Measurements from ENCODE around the gene CFAP54. TPM values are rescaled to one million over a fixed set of nuclear protein-coding genes. Genes with fewer than 3 reads are reported as not detected.
A peak's percentile ranks its signal among the peaks of the same experiment; 100 is the strongest.

Gene CFAP54
- total RNA-seq, 1 experiment from 2014 or later, result not detected

GRCh38 chr12:96770219-96771102 lies 281.1 kb downstream of the CFAP54 start:
- no peaks in the 10 kb centered on the region for H3K9me2 ChIP-seq (replicated peaks; ENCODE audit: insufficient read depth, low read length)
- no peak overlapping the region for H3K27ac ChIP-seq (ENCODE audit: low read length)
- H3K9ac ChIP-seq (ENCODE audit: low read length), result no peak overlapping the region
- H3K9me3 ChIP-seq (ENCODE audit: low read length), result no peaks in the 10 kb centered on the region
- no peaks in the 10 kb centered on the region for H4K20me1 ChIP-seq (ENCODE audit: insufficient read depth, low read depth, low read length)
- H3K79me2 ChIP-seq (ENCODE audit: low read length), result no peaks in the 10 kb centered on the region
- no peaks in the 10 kb centered on the region for H3K27me3 ChIP-seq (ENCODE audit: low read length)
- H3K36me3 ChIP-seq (ENCODE audit: insufficient read depth, low read length), result no peaks in the 10 kb centered on the region
- no peak overlapping the region for H3K4me2 ChIP-seq (ENCODE audit: low read depth, low read length, poor library complexity, severe bottlenecking)
- no peak overlapping the region for H2AFZ ChIP-seq (ENCODE audit: low read length)
- no peak for DNase-seq
- H3K4me3 ChIP-seq (ENCODE audit: low read length), result no peak overlapping the region
- no peaks in the 10 kb centered on the region for H3K4me1 ChIP-seq (ENCODE audit: low read length)

- no peaks in the 10 kb centered on the region for H3K9me3 ChIP-seq (ENCODE audit: low read length)
- H3K4me1 ChIP-seq (ENCODE audit: low read length), result no peaks in the 10 kb centered on the region
- H3K27me3 ChIP-seq (ENCODE audit: low read length), result no peaks in the 10 kb centered on the region
- H3K36me3 ChIP-seq (ENCODE audit: insufficient read depth, low read length), result no peaks in the 10 kb centered on the region
- no peak overlapping the region for H2AFZ ChIP-seq (ENCODE audit: low read length)
- H3K79me2 ChIP-seq (ENCODE audit: low read length), result no peaks in the 10 kb centered on the region
- H3K9me2 ChIP-seq (replicated peaks; ENCODE audit: insufficient read depth, low read length), result no peaks in the 10 kb centered on the region
- H3K27ac ChIP-seq (ENCODE audit: low read length), result no peak overlapping the region
- no peak overlapping the region for H3K4me2 ChIP-seq (ENCODE audit: low read depth, low read length, poor library complexity, severe bottlenecking)
- H4K20me1 ChIP-seq (ENCODE audit: insufficient read depth, low read depth, low read length), result no peaks in the 10 kb centered on the region
- no peak overlapping the region for H3K9ac ChIP-seq (ENCODE audit: low read length)
- DNase-seq, result no peak
- no peak overlapping the region for H3K4me3 ChIP-seq (ENCODE audit: low read length)
Observed at GRCh38 chr12:96773031-96773430, 283.7 kb downstream of the CFAP54 start.

GRCh38 chr12:96774496-96775256 lies 285.3 kb downstream of the CFAP54 start:
- H3K4me3 ChIP-seq (ENCODE audit: low read length), result no peak overlapping the region
- no peak overlapping the region for H3K9ac ChIP-seq (ENCODE audit: low read length)
- H3K27ac ChIP-seq (ENCODE audit: low read length), result no peak overlapping the region
- DNase-seq, result no peak
- H4K20me1 ChIP-seq (ENCODE audit: insufficient read depth, low read depth, low read length), result no peaks in the 10 kb centered on the region
- no peaks in the 10 kb centered on the region for H3K79me2 ChIP-seq (ENCODE audit: low read length)
- no peaks in the 10 kb centered on the region for H3K4me1 ChIP-seq (ENCODE audit: low read length)
- H3K4me2 ChIP-seq (ENCODE audit: low read depth, low read length, poor library complexity, severe bottlenecking), result no peak overlapping the region
- no peaks in the 10 kb centered on the region for H3K9me3 ChIP-seq (ENCODE audit: low read length)
- H3K9me2 ChIP-seq (replicated peaks; ENCODE audit: insufficient read depth, low read length), result no peaks in the 10 kb centered on the region
- no peaks in the 10 kb centered on the region for H3K27me3 ChIP-seq (ENCODE audit: low read length)
- H2AFZ ChIP-seq (ENCODE audit: low read length), result no peak overlapping the region
- no peaks in the 10 kb centered on the region for H3K36me3 ChIP-seq (ENCODE audit: insufficient read depth, low read length)

- Histone ChIP-seq H3K9me2 (replicated peaks; ENCODE audit: insufficient read depth, low read length) (no peaks in the 10 kb centered on the region), H2AFZ (ENCODE audit: low read length) (no peak overlapping the region), H3K4me3 (ENCODE audit: low read length) (no peak overlapping the region), H3K36me3 (ENCODE audit: insufficient read depth, low read length) (no peaks in the 10 kb centered on the region), H3K27ac (ENCODE audit: low read length) (no peak overlapping the region), H3K27me3 (ENCODE audit: low read length) (no peaks in the 10 kb centered on the region), H4K20me1 (ENCODE audit: insufficient read depth, low read depth, low read length) (no peaks in the 10 kb centered on the region), H3K79me2 (ENCODE audit: low read length) (no peaks in the 10 kb centered on the region), H3K9me3 (ENCODE audit: low read length) (no peaks in the 10 kb centered on the region), H3K4me1 (ENCODE audit: low read length) (no peaks in the 10 kb centered on the region), H3K9ac (ENCODE audit: low read length) (no peak overlapping the region), H3K4me2 (ENCODE audit: low read depth, low read length, poor library complexity, severe bottlenecking) (no peak overlapping the region)
- no peak for DNase-seq
Observed at GRCh38 chr12:96776908-96777307, 287.5 kb downstream of the CFAP54 start.

GRCh38 chr12:96780330-96780729 lies 291.0 kb downstream of the CFAP54 start:
- Histone ChIP-seq H3K36me3 (ENCODE audit: insufficient read depth, low read length) (no peaks in the 10 kb centered on the region), H2AFZ (ENCODE audit: low read length) (no peak overlapping the region), H3K9me3 (ENCODE audit: low read length) (no peaks in the 10 kb centered on the region), H3K4me2 (ENCODE audit: low read depth, low read length, poor library complexity, severe bottlenecking) (no peak overlapping the region), H3K9me2 (replicated peaks; ENCODE audit: insufficient read depth, low read length) (no peaks in the 10 kb centered on the region), H3K79me2 (ENCODE audit: low read length) (no peaks in the 10 kb centered on the region), H3K4me1 (ENCODE audit: low read length) (no peaks in the 10 kb centered on the region), H3K4me3 (ENCODE audit: low read length) (no peak overlapping the region), H3K27ac (ENCODE audit: low read length) (no peak overlapping the region), H3K9ac (ENCODE audit: low read length) (no peak overlapping the region), H4K20me1 (ENCODE audit: insufficient read depth, low read depth, low read length) (no peaks in the 10 kb centered on the region), H3K27me3 (ENCODE audit: low read length) (no peaks in the 10 kb centered on the region)
- no peak for DNase-seq

- Histone ChIP-seq H4K20me1 (ENCODE audit: insufficient read depth, low read depth, low read length) (no peaks in the 10 kb centered on the region), H3K4me3 (ENCODE audit: low read length) (no peak overlapping the region), H3K9me3 (ENCODE audit: low read length) (no peaks in the 10 kb centered on the region), H3K27me3 (ENCODE audit: low read length) (no peaks in the 10 kb centered on the region), H3K9me2 (replicated peaks; ENCODE audit: insufficient read depth, low read length) (no peaks in the 10 kb centered on the region), H3K27ac (ENCODE audit: low read length) (no peak overlapping the region), H3K4me2 (ENCODE audit: low read depth, low read length, poor library complexity, severe bottlenecking) (no peak overlapping the region), H2AFZ (ENCODE audit: low read length) (no peak overlapping the region), H3K4me1 (ENCODE audit: low read length) (no peaks in the 10 kb centered on the region), H3K79me2 (ENCODE audit: low read length) (no peaks in the 10 kb centered on the region), H3K36me3 (ENCODE audit: insufficient read depth, low read length) (no peaks in the 10 kb centered on the region), H3K9ac (ENCODE audit: low read length) (no peak overlapping the region)
- no peak for DNase-seq
Observed at GRCh38 chr12:96786791-96787190, 297.4 kb downstream of the CFAP54 start.

GRCh38 chr12:96803969-96804368 lies 314.6 kb downstream of the CFAP54 start:
- no peak overlapping the region for H3K4me3 ChIP-seq (ENCODE audit: low read length)
- no peaks in the 10 kb centered on the region for H3K9me2 ChIP-seq (replicated peaks; ENCODE audit: insufficient read depth, low read length)
- peaks cover 7% of the 10 kb centered on the region for H3K9me3 ChIP-seq (ENCODE audit: low read length)

GRCh38 chr12:96806272-96806671 lies 316.9 kb downstream of the CFAP54 start:
- DNase-seq, result no peak
- H3K79me2 ChIP-seq (ENCODE audit: low read length), result no peaks in the 10 kb centered on the region
- no peak overlapping the region for H3K4me2 ChIP-seq (ENCODE audit: low read depth, low read length, poor library complexity, severe bottlenecking)
- H3K36me3 ChIP-seq (ENCODE audit: insufficient read depth, low read length), result no peaks in the 10 kb centered on the region
- H4K20me1 ChIP-seq (ENCODE audit: insufficient read depth, low read depth, low read length), result no peaks in the 10 kb centered on the region
- no peaks in the 10 kb centered on the region for H3K4me1 ChIP-seq (ENCODE audit: low read length)
- H3K27ac ChIP-seq (ENCODE audit: low read length), result no peak overlapping the region
- H3K9me3 ChIP-seq (ENCODE audit: low read length), result peaks cover 7% of the 10 kb centered on the region
- no peaks in the 10 kb centered on the region for H3K9me2 ChIP-seq (replicated peaks; ENCODE audit: insufficient read depth, low read length)
- H3K4me3 ChIP-seq (ENCODE audit: low read length), result no peak overlapping the region
- no peak overlapping the region for H3K9ac ChIP-seq (ENCODE audit: low read length)
- no peaks in the 10 kb centered on the region for H3K27me3 ChIP-seq (ENCODE audit: low read length)
- no peak overlapping the region for H2AFZ ChIP-seq (ENCODE audit: low read length)

More at GRCh38 chr12:96803969-96804368, 314.6 kb downstream of the CFAP54 start:
- no peaks in the 10 kb centered on the region for H3K27me3 ChIP-seq (ENCODE audit: low read length)
- no peaks in the 10 kb centered on the region for H4K20me1 ChIP-seq (ENCODE audit: insufficient read depth, low read depth, low read length)
- no peak overlapping the region for H2AFZ ChIP-seq (ENCODE audit: low read length)
- H3K27ac ChIP-seq (ENCODE audit: low read length), result no peak overlapping the region
- H3K4me2 ChIP-seq (ENCODE audit: low read depth, low read length, poor library complexity, severe bottlenecking), result no peak overlapping the region
- H3K9ac ChIP-seq (ENCODE audit: low read length), result no peak overlapping the region
- peak; percentile 48 for DNase-seq
- H3K79me2 ChIP-seq (ENCODE audit: low read length), result no peaks in the 10 kb centered on the region
- no peaks in the 10 kb centered on the region for H3K36me3 ChIP-seq (ENCODE audit: insufficient read depth, low read length)
- H3K4me1 ChIP-seq (ENCODE audit: low read length), result no peaks in the 10 kb centered on the region
